ENCODE results near the gene KIR2DL1. TPM values are rescaled to one million over a fixed set of nuclear protein-coding genes. Genes with fewer than 3 reads are reported as not detected.
"Not testable (repeated sequence)": the region's sequence is repeated elsewhere in the genome, so short reads cannot be mapped to it uniquely, and the experiment has no call there.

Gene KIR2DL1
- total RNA-seq, 1 donor from 2014 or later: not detected

GRCh38 chr19:54817670-54818536, 48.3 kb downstream of the KIR2DL1 start:
- peak; percentile 29 for DNase-seq (ENCODE audit: low spot score)
- no peak for ATAC-seq

- not testable (repeated sequence) for DNase-seq (ENCODE audit: low spot score); ATAC-seq
These were observed 54.8 kb downstream of the KIR2DL1 start for GRCh38 chr19:54824416-54824815.

- ATAC-seq; DNase-seq (ENCODE audit: low spot score): not testable (repeated sequence)
These were observed 55.7 kb downstream of the KIR2DL1 start for GRCh38 chr19:54825326-54825725.

GRCh38 chr19:54828064-54828463, 58.5 kb downstream of the KIR2DL1 start:
- not testable (repeated sequence) for DNase-seq (ENCODE audit: low spot score); ATAC-seq

- ATAC-seq; DNase-seq (ENCODE audit: low spot score): not testable (repeated sequence)
These were observed 62.9 kb downstream of the KIR2DL1 start, which contains the start of gene KIR2DS4 for GRCh38 chr19:54832496-54832895. Gene KIR2DS4 (plus strand): TSS chr19:54832676.

Other genes with a start within 250 kb of the KIR2DL1 start
- 1.6 TPM for gene LILRA2, start 196.0 kb upstream of the KIR2DL1 start, total RNA-seq
- 0.60 TPM for gene LILRA1, start 176.2 kb upstream of the KIR2DL1 start, total RNA-seq
- gene LILRB1, start 139.3 kb upstream of the KIR2DL1 start, total RNA-seq: 2.6 TPM
- gene LILRB4, start 106.8 kb upstream of the KIR2DL1 start, total RNA-seq: 1.9 TPM
- not detected for gene KIR3DL3, start 45.4 kb upstream of the KIR2DL1 start, total RNA-seq
- not detected for gene KIR2DL3, start 31.3 kb upstream of the KIR2DL1 start, total RNA-seq
- gene KIR2DL4, start 33.8 kb downstream of the KIR2DL1 start, total RNA-seq: not detected
- not detected for gene KIR3DL1, start 46.7 kb downstream of the KIR2DL1 start, total RNA-seq
- not detected for gene KIR2DS4, start 62.9 kb downstream of the KIR2DL1 start, total RNA-seq
- gene KIR3DL2, start 80.7 kb downstream of the KIR2DL1 start, total RNA-seq: not detected
- gene FCAR, start 104.4 kb downstream of the KIR2DL1 start, total RNA-seq: 0.55 TPM
- 0.10 TPM for gene NCR1, start 136.4 kb downstream of the KIR2DL1 start, total RNA-seq
- not detected for gene NLRP7, start 177.7 kb downstream of the KIR2DL1 start, total RNA-seq
- gene NLRP2, start 196.6 kb downstream of the KIR2DL1 start, total RNA-seq: 0.78 TPM

Measured in left lobe of liver (tissue), 2 donors.